Left lung (tissue), 10 donors: ENCODE results near the gene TALDO1. TPM values are rescaled to one million over a fixed set of nuclear protein-coding genes. Genes with fewer than 3 reads are reported as not detected.

Source experiments
- ATAC-seq: fragments of 200-7000 bp; cut with Tn5 transposase; one replicate; pipeline ENCODE4 v1.9.1; 2020; ENCODE audit warnings: moderate library complexity
- DNase-seq, 4 donors: peaks; one replicate each; pipeline ENCODE4 v3.0.0-alpha.2; 2013 to 2020
- H3K27ac ChIP-seq, 2 donors: fragments of 200-600 bp; sonication (generic) in 1 of 2; one replicate each; pipeline versions ENCODE4 v1.5.0 to v1.8.0; 2020 to 2021
- H3K27me3 ChIP-seq, 2 donors: fragments of 200-600 bp; sonication (generic) in 1 of 2; one replicate each; pipeline versions ENCODE4 v1.5.0 to v1.8.0; 2020 to 2021
- H3K36me3 ChIP-seq, 2 donors: fragments of 200-600 bp; sonication (generic) in 1 of 2; one replicate each; pipeline versions ENCODE4 v1.5.0 to v1.8.0; 2020 to 2021
- H3K4me1 ChIP-seq, 2 donors: fragments of 200-600 bp; one replicate each; pipeline ENCODE4 v1.8.0; 2021
- H3K4me3 ChIP-seq, 2 donors: fragments of 200-600 bp; sonication (generic) in 1 of 2; one replicate each; pipeline versions ENCODE4 v1.5.0 to v1.8.0; 2020 to 2021; ENCODE audit warnings: mild to moderate bottlenecking in 1 of 2
- H3K9me3 ChIP-seq, 2 donors: fragments of 200-600 bp; sonication (generic) in 1 of 2; one replicate each; pipeline versions ENCODE4 v1.5.0 to v1.8.0; 2020 to 2021
- CTCF ChIP-seq, 2 donors: fragments of 200-600 bp; sonication (generic) in 1 of 2; IDR thresholded peaks; one replicate each; pipeline versions ENCODE4 v1.5.0 to v1.8.0; 2021; ENCODE audit warnings: antibody characterized with exemption in 2 of 2
- intact Hi-C, 2 donors: fragments of 100-400 bp; cut with DNase I; formaldehyde crosslinking; loops; one replicate each; pipeline versions ENCODE4 v1.11.2 to v1.14.2; 2022
- polyA plus RNA-seq, 6 donors: library from polyadenylated mRNA; unstranded; fragments of 120-200 nt; gene quantifications; one replicate each; pipeline ENCODE4 v1.2.1, GENCODE V29; 2013; ENCODE audit not compliant: insufficient read length in 6 of 6
- total RNA-seq, 2 donors: library from RNA; stranded (reverse); fragmentation: NEBNext Ultra II Directional; extraction: Animal tissue kit (Norgen Biotek cat#: 25700); gene quantifications; one replicate each; pipeline ENCODE4 v1.2.1, GENCODE V29; 2021
- donor health status: DM: no; HTN: yes; CAD: no.
- donor health status: DM: no; HTN: no; CAD: no.

TALDO1 gene
- total and polyA plus RNA-seq, 8 donors: 100 to 322 (median 119) TPM

GRCh38 chr11:721247-721740, 26.0 kb upstream of the TALDO1 start:
- Histone ChIP-seq H3K9me3 (no peaks in the 10 kb centered on the region), H3K4me3 (peak overlapping the region in 1 of 2 donors; percentile 18), H3K27me3 (peaks cover 33 to 78% of the 10 kb centered on the region in 2 donors), H3K36me3 (peaks cover 0 to 12% of the 10 kb centered on the region in 2 donors), H3K27ac (no peak overlapping the region), H3K4me1 (peaks cover 0 to 37% of the 10 kb centered on the region in 2 donors)
- DNase-seq: no peak
- ATAC-seq: no peak
- intact Hi-C loops: no loop called here
- no peak for TF ChIP-seq CTCF (IDR thresholded peaks at IDR 0.05)

GRCh38 chr11:721741-722345, 25.4 kb upstream of the TALDO1 start:
- Histone ChIP-seq H3K36me3 (peaks cover 0 to 12% of the 10 kb centered on the region in 2 donors), H3K4me3 (no peak overlapping the region), H3K4me1 (peaks cover 0 to 43% of the 10 kb centered on the region in 2 donors), H3K9me3 (no peaks in the 10 kb centered on the region), H3K27me3 (peaks cover 35 to 84% of the 10 kb centered on the region in 2 donors), H3K27ac (no peak overlapping the region)
- ATAC-seq: no peak
- DNase-seq: peak in 1 of 4 donors; percentile 92
- TF ChIP-seq CTCF (IDR thresholded peaks at IDR 0.05): no peak
- intact Hi-C loops: no loop called here

GRCh38 chr11:722346-722811, 24.9 kb upstream of the TALDO1 start:
- ATAC-seq: no peak
- Histone ChIP-seq H3K9me3 (no peaks in the 10 kb centered on the region), H3K4me3 (no peak overlapping the region), H3K27ac (no peak overlapping the region), H3K4me1 (peaks cover 0 to 47% of the 10 kb centered on the region in 2 donors), H3K36me3 (peaks cover 0 to 12% of the 10 kb centered on the region in 2 donors), H3K27me3 (peaks cover 35 to 89% of the 10 kb centered on the region in 2 donors)
- intact Hi-C loops: no loop called here
- no peak for TF ChIP-seq CTCF (IDR thresholded peaks at IDR 0.05)
- DNase-seq: no peak

GRCh38 chr11:723120-723883, 24.0 kb upstream of the TALDO1 start:
- H3K9me3 ChIP-seq: no peaks in the 10 kb centered on the region
- H3K4me1 ChIP-seq: peaks cover 3 to 55% of the 10 kb centered on the region in 2 donors
- intact Hi-C loops: no loop called here
- no peak overlapping the region for H3K27ac ChIP-seq
- no peak overlapping the region for H3K4me3 ChIP-seq
- DNase-seq (no peak), ATAC-seq (no peak)
- H3K36me3 ChIP-seq: peaks cover 0 to 12% of the 10 kb centered on the region in 2 donors
- peaks cover 35 to 91% of the 10 kb centered on the region in 2 donors for H3K27me3 ChIP-seq
- peak; percentile 46 to 57 for TF ChIP-seq CTCF (IDR thresholded peaks at IDR 0.05)
